GM23248 (cell line): Measurements from ENCODE around the gene TSPAN5.

Experiments used
- EZH2 ChIP-seq: fragments of 200-600 bp; sonication (generic); IDR thresholded peaks from 2 replicates; pipeline ENCODE4 v1.6.1; 2018; ENCODE audit warnings: antibody characterized with exemption, mild to moderate bottlenecking; ENCODE audit not compliant: insufficient read depth, poor library complexity, severe bottlenecking
- EZH2phosphoT487 ChIP-seq: fragments of 200-600 bp; sonication (generic); IDR thresholded peaks from 2 replicates; pipeline ENCODE4 v1.6.1; 2018; ENCODE audit warnings: antibody characterized with exemption, moderate library complexity, mild to moderate bottlenecking, low read depth; ENCODE audit not compliant: insufficient read depth

DNA sequence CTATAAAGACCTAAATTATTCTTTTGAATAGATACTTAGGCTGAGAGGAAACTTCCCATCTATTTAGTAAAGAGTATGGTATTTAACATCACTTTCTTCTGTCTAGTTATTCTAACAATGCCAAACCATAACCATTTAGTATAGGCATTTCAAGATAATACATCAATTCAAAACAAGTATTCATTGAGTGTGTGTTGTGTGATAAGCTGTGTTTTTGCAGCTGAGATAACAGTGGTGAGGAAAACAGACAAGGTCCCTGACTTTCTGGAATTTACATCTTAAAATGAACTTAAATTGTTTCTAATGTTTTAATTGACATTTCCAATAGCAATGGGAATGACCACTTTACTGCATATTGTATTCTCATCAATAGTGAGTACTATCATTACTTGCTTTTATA is 22.4 kb upstream of the TSPAN5 start:
- TF ChIP-seq EZH2 (no peak), EZH2phosphoT487 (no peak)
